Measurements from ENCODE around the gene F2R. TPM values are rescaled to one million over a fixed set of nuclear protein-coding genes. Genes with fewer than 3 reads are reported as not detected.

The F2R gene
- total and polyA plus RNA-seq, 2 of the 8 experiments (the other 6 are each of a cell fraction or from before 2014, with no cell fraction given): 23.8 to 29.1 TPM

DNA sequence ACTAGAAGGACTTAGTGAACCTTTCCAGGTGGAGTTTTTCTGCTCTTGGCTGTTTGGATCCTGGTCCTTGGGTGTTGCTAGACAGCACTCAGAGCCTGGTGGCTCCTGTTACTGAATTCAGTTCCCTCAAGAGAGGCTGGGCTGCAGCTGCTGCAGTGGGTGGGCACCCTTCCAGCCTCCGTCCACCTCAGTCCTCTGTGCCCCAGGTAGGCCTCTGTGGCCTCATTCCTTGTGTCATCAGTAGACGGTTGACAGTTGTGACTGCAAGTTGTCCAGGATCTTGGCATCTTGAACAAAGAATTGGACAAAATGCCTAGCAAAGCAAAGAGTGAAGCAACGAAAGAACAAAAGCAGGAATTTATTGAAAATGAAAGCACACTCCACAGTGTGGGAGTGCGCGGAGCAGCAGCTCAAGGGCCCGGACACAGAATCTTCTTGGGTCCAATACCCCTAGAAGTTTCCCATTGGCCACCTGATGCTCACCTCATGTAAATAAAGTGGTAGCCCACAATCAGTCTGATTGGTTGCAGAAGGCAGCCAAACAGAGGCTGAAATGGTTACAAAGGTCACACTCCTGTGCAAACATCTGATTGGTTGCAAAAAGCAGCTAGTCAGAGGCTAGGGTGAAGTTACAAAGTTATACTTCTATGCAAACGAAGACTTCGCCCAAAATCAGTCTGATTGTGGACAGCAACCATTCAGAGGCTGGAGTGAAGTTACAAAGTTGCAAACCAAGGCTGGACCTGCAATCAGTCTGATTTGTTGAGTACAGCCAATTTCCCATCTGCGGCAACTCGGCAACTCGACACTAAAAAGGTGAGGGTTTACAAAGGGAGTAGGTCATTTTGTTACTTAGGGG, 40.1 kb downstream of the F2R start:
- no peak overlapping the region for H2BK5ac ChIP-seq (ENCODE audit: low read depth, low read length)
- H3K79me1 ChIP-seq (ENCODE audit: low read depth, low read length): no peaks in the 10 kb centered on the region
- H3K27me3 ChIP-seq (replicated peaks in 1 of 4; ENCODE audit: control insufficient read depth in 3 of 4, extremely low read depth in 1 of 4, insufficient read depth in 3 of 4, low read length in 3 of 4): no peaks in the 10 kb centered on the region
- H3K9ac ChIP-seq (replicated peaks in 1 of 4; ENCODE audit: extremely low read depth in 1 of 4, low read depth in 3 of 4, low read length in 3 of 4): no peak overlapping the region
- no peak overlapping the region for H4K5ac ChIP-seq (ENCODE audit: insufficient read length, low read depth, low read length)
- H4K20me1 ChIP-seq (replicated peaks in 1 of 2; ENCODE audit: control insufficient read depth in 1 of 2, insufficient read depth in 2 of 2, low read length in 2 of 2): no peaks in the 10 kb centered on the region
- H3K56ac ChIP-seq (replicated peaks; ENCODE audit: insufficient read length, low read depth, low read length): no peak overlapping the region
- H3K4me2 ChIP-seq (ENCODE audit: insufficient read depth in 1 of 2, low read depth in 2 of 2, low read length in 2 of 2): no peak overlapping the region
- H3K14ac ChIP-seq (ENCODE audit: insufficient read length): no peak overlapping the region
- no peaks in the 10 kb centered on the region for H3K79me2 ChIP-seq (ENCODE audit: control insufficient read depth in 1 of 2, insufficient read depth in 2 of 2, low read length in 2 of 2)
- no peaks in the 10 kb centered on the region for H3K23me2 ChIP-seq (ENCODE audit: low read depth, low read length)
- DNase-seq (ENCODE audit: low read depth in 1 of 2, low spot score in 2 of 2) (peak in 1 of 2 experiments; percentile 36), FAIRE-seq (no peak)
- no peak overlapping the region for H2AK5ac ChIP-seq (ENCODE audit: low read depth, low read length)
- ChIA-PET CTCF (ENCODE audit: partially characterized antibody) (interaction anchor here (0.6 to 3.7 kb wide), 6 partner anchors 11 to 352 kb away, joined by 3 to 13 read pairs (median 3); no protein-coding TSS in a partner anchor), POLR2A (ENCODE audit: partially characterized antibody) (no interaction called here)
- H4K8ac ChIP-seq (ENCODE audit: extremely low read depth, insufficient read depth, low read length): peak overlapping the region; percentile 23; the same call in 1 of the 2 replicates
- no peak overlapping the region for H3K4ac ChIP-seq (replicated peaks; ENCODE audit: insufficient read length, low read depth, low read length)
- no peak overlapping the region for H2BK120ac ChIP-seq (replicated peaks; ENCODE audit: low read depth, low read length)
- no peak overlapping the region for H2BK15ac ChIP-seq (ENCODE audit: low read length)
- H3K36me3 ChIP-seq (ENCODE audit: control insufficient read depth in 2 of 4, insufficient read depth in 4 of 4, low read length in 3 of 4): no peaks in the 10 kb centered on the region
- no peak overlapping the region for H3K27ac ChIP-seq (ENCODE audit: low read depth, low read length)
- no peaks in the 10 kb centered on the region for H3K4me1 ChIP-seq (replicated peaks in 1 of 4; ENCODE audit: control insufficient read depth in 3 of 4, insufficient read depth in 4 of 4, low read length in 3 of 4)
- no peaks in the 10 kb centered on the region for H3K9me3 ChIP-seq (ENCODE audit: insufficient read depth in 2 of 2, low read depth in 1 of 2, low read length in 1 of 2)
- H2BK12ac ChIP-seq (ENCODE audit: low read depth, low read length): no peak overlapping the region
- H2AFZ ChIP-seq (ENCODE audit: low read length): peak overlapping the region; percentile 62; the same call in 1 of the 2 replicates
- H2BK20ac ChIP-seq (ENCODE audit: low read length): no peak overlapping the region
- no peak overlapping the region for H4K91ac ChIP-seq (replicated peaks; ENCODE audit: insufficient read length, low read length)
- WGBS, 2 experiments (ENCODE audit: extremely low coverage in 1 of 2, insufficient coverage in 1 of 2, insufficient read length in 1 of 2, insufficient replicate concordance in 2 of 2, low coverage in 1 of 2, low lambda C conversion rate in 2 of 2, missing lambda C conversion rate in 1 of 2): 95% methylated on average over 11 of the region's 11 CpGs; no CpG with 5 or more reads in 1 of the 2 experiments
- no peak overlapping the region for H3K18ac ChIP-seq (ENCODE audit: extremely low read depth, low read length)
- H3K4me3 ChIP-seq (ENCODE audit: extremely low read depth in 1 of 4, insufficient read depth in 2 of 4, low read depth in 3 of 4, low read length in 4 of 4): no peak overlapping the region
- H3K23ac ChIP-seq (ENCODE audit: insufficient read length): no peak overlapping the region
- TF ChIP-seq, protein P1, sequence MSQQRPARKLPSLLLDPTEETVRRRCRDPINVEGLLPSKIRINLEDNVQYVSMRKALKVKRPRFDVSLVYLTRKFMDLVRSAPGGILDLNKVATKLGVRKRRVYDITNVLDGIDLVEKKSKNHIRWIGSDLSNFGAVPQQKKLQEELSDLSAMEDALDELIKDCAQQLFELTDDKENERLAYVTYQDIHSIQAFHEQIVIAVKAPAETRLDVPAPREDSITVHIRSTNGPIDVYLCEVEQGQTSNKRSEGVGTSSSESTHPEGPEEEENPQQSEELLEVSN (IDR thresholded peaks at IDR 0.05): no peak
- TF ChIP-seq, protein P2, sequence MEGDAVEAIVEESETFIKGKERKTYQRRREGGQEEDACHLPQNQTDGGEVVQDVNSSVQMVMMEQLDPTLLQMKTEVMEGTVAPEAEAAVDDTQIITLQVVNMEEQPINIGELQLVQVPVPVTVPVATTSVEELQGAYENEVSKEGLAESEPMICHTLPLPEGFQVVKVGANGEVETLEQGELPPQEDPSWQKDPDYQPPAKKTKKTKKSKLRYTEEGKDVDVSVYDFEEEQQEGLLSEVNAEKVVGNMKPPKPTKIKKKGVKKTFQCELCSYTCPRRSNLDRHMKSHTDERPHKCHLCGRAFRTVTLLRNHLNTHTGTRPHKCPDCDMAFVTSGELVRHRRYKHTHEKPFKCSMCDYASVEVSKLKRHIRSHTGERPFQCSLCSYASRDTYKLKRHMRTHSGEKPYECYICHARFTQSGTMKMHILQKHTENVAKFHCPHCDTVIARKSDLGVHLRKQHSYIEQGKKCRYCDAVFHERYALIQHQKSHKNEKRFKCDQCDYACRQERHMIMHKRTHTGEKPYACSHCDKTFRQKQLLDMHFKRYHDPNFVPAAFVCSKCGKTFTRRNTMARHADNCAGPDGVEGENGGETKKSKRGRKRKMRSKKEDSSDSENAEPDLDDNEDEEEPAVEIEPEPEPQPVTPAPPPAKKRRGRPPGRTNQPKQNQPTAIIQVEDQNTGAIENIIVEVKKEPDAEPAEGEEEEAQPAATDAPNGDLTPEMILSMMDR (IDR thresholded peaks at IDR 0.05; ENCODE audit: control extremely low read depth in 1 of 3, insufficient read depth in 1 of 3, low read depth in 1 of 3, low read length in 3 of 3): no peak
- TF ChIP-seq CTBP2 (IDR thresholded peaks at IDR 0.05; ENCODE audit: borderline replicate concordance, insufficient read depth, insufficient read length, low read length) (no peak), GTF2F1 (IDR thresholded peaks at IDR 0.05; ENCODE audit: borderline replicate concordance, low read depth, low read length) (no peak), RFX5 (IDR thresholded peaks at IDR 0.05; ENCODE audit: borderline replicate concordance, low read depth, low read length) (no peak), SP2 (IDR thresholded peaks at IDR 0.05; ENCODE audit: low read length) (no peak), SP4 (IDR thresholded peaks at IDR 0.05; ENCODE audit: low read length) (no peak), SAP30 (IDR thresholded peaks at IDR 0.05; ENCODE audit: insufficient read depth, insufficient replicate concordance, low read length) (no peak)

Measured in H1 (cell line).